ENCODE results near the gene SHH. TPM values are rescaled to one million over a fixed set of nuclear protein-coding genes. Genes with fewer than 3 reads are reported as not detected.

SHH gene
- polyA plus RNA-seq, 1 donor from 2014 or later = 1.5 TPM

DNA sequence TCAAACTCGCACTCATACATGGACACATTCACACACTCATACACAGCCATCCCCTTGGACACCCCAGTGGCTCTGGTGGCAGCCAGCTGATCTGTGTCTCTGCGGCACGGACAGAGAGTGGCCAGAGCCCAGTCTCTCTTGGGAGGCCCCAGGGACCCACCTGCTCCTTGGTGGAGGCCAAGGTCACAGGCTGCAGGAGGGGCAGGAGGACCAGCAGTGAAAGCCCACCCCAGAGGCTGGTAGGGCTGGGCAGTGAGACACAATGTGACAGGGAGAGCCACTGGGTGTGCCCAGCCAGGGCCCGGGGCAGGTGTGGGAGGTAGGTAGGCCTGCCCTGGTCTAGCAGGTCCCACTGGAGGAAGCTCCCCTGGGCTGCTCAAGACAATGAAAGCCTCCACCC lies 18.5 kb downstream of the SHH start:
- Histone ChIP-seq H3K9me2 (ENCODE audit: insufficient read depth, low read length) (no peaks in the 10 kb centered on the region), H3K9me3 (ENCODE audit: low read length) (no peaks in the 10 kb centered on the region), H4K20me1 (ENCODE audit: insufficient read depth) (no peaks in the 10 kb centered on the region), H3K27ac (ENCODE audit: low read length) (no peak overlapping the region), H3K4me2 (ENCODE audit: low read length) (no peak overlapping the region), H3K36me3 (ENCODE audit: insufficient read depth, low read length) (no peaks in the 10 kb centered on the region), H3K27me3 (ENCODE audit: insufficient read depth, low read depth, low read length) (peaks cover 15% of the 10 kb centered on the region), H3K9ac (ENCODE audit: low read length) (no peak overlapping the region), H2AFZ (ENCODE audit: low read depth, low read length) (no peak overlapping the region), H3K79me2 (replicated peaks; ENCODE audit: insufficient read depth, low read length) (no peaks in the 10 kb centered on the region), H3F3A (ENCODE audit: insufficient read depth, low read length, poor library complexity, severe bottlenecking) (no peaks in the 10 kb centered on the region), H3K4me3 (ENCODE audit: low read length) (no peak overlapping the region)
- TF ChIP-seq POLR2AphosphoS5 (IDR thresholded peaks at IDR 0.05) (no peak), EZH2 (IDR thresholded peaks at IDR 0.05; ENCODE audit: borderline replicate concordance, insufficient read depth, low read length, poor library complexity, severe bottlenecking) (no peak), RAD21 (conservative IDR thresholded peaks at IDR 0.05) (no peak), EP300 (conservative IDR thresholded peaks at IDR 0.05; ENCODE audit: poor library complexity, severe bottlenecking) (no peak), SMC3 (conservative IDR thresholded peaks at IDR 0.05; ENCODE audit: poor library complexity) (no peak), TAF1 (IDR thresholded peaks at IDR 0.05; ENCODE audit: low read depth) (no peak), MXI1 (conservative IDR thresholded peaks at IDR 0.05; ENCODE audit: poor library complexity, severe bottlenecking) (no peak)
- TF ChIP-seq, protein P1, sequence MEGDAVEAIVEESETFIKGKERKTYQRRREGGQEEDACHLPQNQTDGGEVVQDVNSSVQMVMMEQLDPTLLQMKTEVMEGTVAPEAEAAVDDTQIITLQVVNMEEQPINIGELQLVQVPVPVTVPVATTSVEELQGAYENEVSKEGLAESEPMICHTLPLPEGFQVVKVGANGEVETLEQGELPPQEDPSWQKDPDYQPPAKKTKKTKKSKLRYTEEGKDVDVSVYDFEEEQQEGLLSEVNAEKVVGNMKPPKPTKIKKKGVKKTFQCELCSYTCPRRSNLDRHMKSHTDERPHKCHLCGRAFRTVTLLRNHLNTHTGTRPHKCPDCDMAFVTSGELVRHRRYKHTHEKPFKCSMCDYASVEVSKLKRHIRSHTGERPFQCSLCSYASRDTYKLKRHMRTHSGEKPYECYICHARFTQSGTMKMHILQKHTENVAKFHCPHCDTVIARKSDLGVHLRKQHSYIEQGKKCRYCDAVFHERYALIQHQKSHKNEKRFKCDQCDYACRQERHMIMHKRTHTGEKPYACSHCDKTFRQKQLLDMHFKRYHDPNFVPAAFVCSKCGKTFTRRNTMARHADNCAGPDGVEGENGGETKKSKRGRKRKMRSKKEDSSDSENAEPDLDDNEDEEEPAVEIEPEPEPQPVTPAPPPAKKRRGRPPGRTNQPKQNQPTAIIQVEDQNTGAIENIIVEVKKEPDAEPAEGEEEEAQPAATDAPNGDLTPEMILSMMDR (IDR thresholded peaks at IDR 0.05; ENCODE audit: poor library complexity, severe bottlenecking) = no peak
- TF ChIP-seq, protein P2, sequence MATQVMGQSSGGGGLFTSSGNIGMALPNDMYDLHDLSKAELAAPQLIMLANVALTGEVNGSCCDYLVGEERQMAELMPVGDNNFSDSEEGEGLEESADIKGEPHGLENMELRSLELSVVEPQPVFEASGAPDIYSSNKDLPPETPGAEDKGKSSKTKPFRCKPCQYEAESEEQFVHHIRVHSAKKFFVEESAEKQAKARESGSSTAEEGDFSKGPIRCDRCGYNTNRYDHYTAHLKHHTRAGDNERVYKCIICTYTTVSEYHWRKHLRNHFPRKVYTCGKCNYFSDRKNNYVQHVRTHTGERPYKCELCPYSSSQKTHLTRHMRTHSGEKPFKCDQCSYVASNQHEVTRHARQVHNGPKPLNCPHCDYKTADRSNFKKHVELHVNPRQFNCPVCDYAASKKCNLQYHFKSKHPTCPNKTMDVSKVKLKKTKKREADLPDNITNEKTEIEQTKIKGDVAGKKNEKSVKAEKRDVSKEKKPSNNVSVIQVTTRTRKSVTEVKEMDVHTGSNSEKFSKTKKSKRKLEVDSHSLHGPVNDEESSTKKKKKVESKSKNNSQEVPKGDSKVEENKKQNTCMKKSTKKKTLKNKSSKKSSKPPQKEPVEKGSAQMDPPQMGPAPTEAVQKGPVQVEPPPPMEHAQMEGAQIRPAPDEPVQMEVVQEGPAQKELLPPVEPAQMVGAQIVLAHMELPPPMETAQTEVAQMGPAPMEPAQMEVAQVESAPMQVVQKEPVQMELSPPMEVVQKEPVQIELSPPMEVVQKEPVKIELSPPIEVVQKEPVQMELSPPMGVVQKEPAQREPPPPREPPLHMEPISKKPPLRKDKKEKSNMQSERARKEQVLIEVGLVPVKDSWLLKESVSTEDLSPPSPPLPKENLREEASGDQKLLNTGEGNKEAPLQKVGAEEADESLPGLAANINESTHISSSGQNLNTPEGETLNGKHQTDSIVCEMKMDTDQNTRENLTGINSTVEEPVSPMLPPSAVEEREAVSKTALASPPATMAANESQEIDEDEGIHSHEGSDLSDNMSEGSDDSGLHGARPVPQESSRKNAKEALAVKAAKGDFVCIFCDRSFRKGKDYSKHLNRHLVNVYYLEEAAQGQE (IDR thresholded peaks at IDR 0.05; ENCODE audit: borderline replicate concordance) = no peak

DNA sequence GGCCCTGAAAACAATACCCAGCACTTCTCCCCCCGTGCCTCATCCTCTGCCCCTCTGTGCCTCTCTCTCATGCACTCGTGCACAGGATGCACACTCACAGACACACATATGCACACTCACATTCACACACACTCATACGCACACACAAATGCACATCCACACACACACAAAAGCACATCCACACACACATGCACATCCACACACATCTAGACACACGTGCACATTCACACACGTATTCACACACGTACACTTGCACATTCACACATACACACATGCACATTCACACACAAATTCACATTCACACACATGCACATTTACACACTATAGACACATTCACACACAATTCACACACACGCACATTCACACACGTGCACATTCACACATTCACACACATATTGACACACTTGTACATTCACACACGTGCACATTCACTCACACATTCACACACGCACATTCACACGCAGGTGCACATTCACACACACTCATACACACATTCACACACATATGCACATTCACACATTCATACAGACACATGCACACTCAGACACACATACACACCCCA lies 19.2 kb downstream of the SHH start:
- Histone ChIP-seq H3K79me2 (replicated peaks; ENCODE audit: insufficient read depth, low read length) (no peaks in the 10 kb centered on the region), H3K4me2 (ENCODE audit: low read length) (no peak overlapping the region), H4K20me1 (ENCODE audit: insufficient read depth) (no peaks in the 10 kb centered on the region), H3K9me2 (ENCODE audit: insufficient read depth, low read length) (no peaks in the 10 kb centered on the region), H3K36me3 (ENCODE audit: insufficient read depth, low read length) (no peaks in the 10 kb centered on the region), H3K27ac (ENCODE audit: low read length) (no peak overlapping the region), H3K27me3 (ENCODE audit: insufficient read depth, low read depth, low read length) (peaks cover 10% of the 10 kb centered on the region), H3K9ac (ENCODE audit: low read length) (no peak overlapping the region), H2AFZ (ENCODE audit: low read depth, low read length) (no peak overlapping the region), H3K4me3 (ENCODE audit: low read length) (no peak overlapping the region), H3F3A (ENCODE audit: insufficient read depth, low read length, poor library complexity, severe bottlenecking) (no peaks in the 10 kb centered on the region), H3K9me3 (ENCODE audit: low read length) (no peaks in the 10 kb centered on the region)
- TF ChIP-seq MXI1 (conservative IDR thresholded peaks at IDR 0.05; ENCODE audit: poor library complexity, severe bottlenecking) (no peak), POLR2AphosphoS5 (IDR thresholded peaks at IDR 0.05) (no peak)
- TF ChIP-seq, protein P1 (IDR thresholded peaks at IDR 0.05; ENCODE audit: poor library complexity, severe bottlenecking) = no peak
